ENCODE measurements around the gene RAD51B. TPM values are rescaled to one million over a fixed set of nuclear protein-coding genes. Genes with fewer than 3 reads are reported as not detected.

The RAD51B gene
- total RNA-seq, 4 donors from 2014 or later: 6.2 to 39.9 (median 12.9) TPM

- TF ChIP-seq, protein P1, sequence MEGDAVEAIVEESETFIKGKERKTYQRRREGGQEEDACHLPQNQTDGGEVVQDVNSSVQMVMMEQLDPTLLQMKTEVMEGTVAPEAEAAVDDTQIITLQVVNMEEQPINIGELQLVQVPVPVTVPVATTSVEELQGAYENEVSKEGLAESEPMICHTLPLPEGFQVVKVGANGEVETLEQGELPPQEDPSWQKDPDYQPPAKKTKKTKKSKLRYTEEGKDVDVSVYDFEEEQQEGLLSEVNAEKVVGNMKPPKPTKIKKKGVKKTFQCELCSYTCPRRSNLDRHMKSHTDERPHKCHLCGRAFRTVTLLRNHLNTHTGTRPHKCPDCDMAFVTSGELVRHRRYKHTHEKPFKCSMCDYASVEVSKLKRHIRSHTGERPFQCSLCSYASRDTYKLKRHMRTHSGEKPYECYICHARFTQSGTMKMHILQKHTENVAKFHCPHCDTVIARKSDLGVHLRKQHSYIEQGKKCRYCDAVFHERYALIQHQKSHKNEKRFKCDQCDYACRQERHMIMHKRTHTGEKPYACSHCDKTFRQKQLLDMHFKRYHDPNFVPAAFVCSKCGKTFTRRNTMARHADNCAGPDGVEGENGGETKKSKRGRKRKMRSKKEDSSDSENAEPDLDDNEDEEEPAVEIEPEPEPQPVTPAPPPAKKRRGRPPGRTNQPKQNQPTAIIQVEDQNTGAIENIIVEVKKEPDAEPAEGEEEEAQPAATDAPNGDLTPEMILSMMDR (IDR thresholded peaks at IDR 0.05): no peak
- TF ChIP-seq POLR2A (IDR thresholded peaks at IDR 0.05): no peak
- H3K36me3 ChIP-seq: no peaks in the 10 kb centered on the region
- no peaks in the 10 kb centered on the region for H3K4me1 ChIP-seq
- H3K27ac ChIP-seq: no peak overlapping the region
- no peaks in the 10 kb centered on the region for H3K27me3 ChIP-seq
- H3K9me3 ChIP-seq: no peaks in the 10 kb centered on the region
- intact Hi-C loops (cut with DNase I): no loop called here
- WGBS, 2 donors: 90 to 100% methylated on average over 2 to 4 of the region's 4 CpGs
- no peak overlapping the region for H3K4me3 ChIP-seq
- no peak for DNase-seq
Observed at GRCh38 chr14:67882986-67883555, 63.5 kb downstream of the RAD51B start.

DNA sequence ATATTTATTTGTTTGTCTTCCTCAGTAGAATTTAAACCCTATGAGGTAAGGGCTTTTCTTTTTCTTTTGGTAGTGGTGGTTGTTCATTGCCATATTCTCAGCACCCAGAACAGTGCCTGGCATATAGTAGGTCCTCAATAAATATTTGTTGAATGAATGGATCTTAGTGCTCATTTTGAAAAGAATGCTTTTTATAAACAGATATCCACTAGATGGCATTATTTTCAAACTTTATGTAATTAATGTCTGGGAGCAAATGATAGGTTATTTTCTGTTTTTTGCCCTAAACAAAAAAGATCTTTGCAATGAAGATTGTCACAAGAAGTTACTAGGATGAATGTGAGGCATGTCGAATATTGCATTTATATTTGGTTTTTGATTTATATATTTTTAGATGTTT, 64.1 kb downstream of the RAD51B start:
- no peaks in the 10 kb centered on the region for H3K36me3 ChIP-seq
- intact Hi-C loops (cut with DNase I): no loop called here
- H3K9me3 ChIP-seq: no peaks in the 10 kb centered on the region
- TF ChIP-seq POLR2A (IDR thresholded peaks at IDR 0.05): no peak
- TF ChIP-seq, protein P1 (IDR thresholded peaks at IDR 0.05): peak in 2 of 6 experiments; percentile 37 to 40
- 29 to 47% methylated on average over 1 of the region's 1 CpG for WGBS, 2 donors
- no peaks in the 10 kb centered on the region for H3K27me3 ChIP-seq
- no peak overlapping the region for H3K4me3 ChIP-seq
- no peaks in the 10 kb centered on the region for H3K4me1 ChIP-seq
- no peak for DNase-seq
- no peak overlapping the region for H3K27ac ChIP-seq

GRCh38 chr14:67886191-67886590, 66.6 kb downstream of the RAD51B start:
- TF ChIP-seq, protein P1 (IDR thresholded peaks at IDR 0.05): no peak
- no peak for TF ChIP-seq POLR2A (IDR thresholded peaks at IDR 0.05)
- no peaks in the 10 kb centered on the region for H3K4me1 ChIP-seq
- 97 to 100% methylated on average over 2 of the region's 2 CpGs for WGBS, 2 donors

GRCh38 chr14:67887478-67887877, 67.9 kb downstream of the RAD51B start:
- Histone ChIP-seq H3K36me3 (no peaks in the 10 kb centered on the region), H3K4me3 (no peak overlapping the region), H3K27me3 (no peaks in the 10 kb centered on the region), H3K9me3 (no peaks in the 10 kb centered on the region), H3K4me1 (no peaks in the 10 kb centered on the region), H3K27ac (no peak overlapping the region)
- 83 to 95% methylated on average over 3 of the region's 3 CpGs for WGBS, 2 donors
- intact Hi-C loops (cut with DNase I): no loop called here
- TF ChIP-seq, protein P1 (IDR thresholded peaks at IDR 0.05): no peak
- no peak for TF ChIP-seq POLR2A (IDR thresholded peaks at IDR 0.05)
- no peak for DNase-seq

More at GRCh38 chr14:67886191-67886590, 66.6 kb downstream of the RAD51B start:
- Histone ChIP-seq H3K36me3 (no peaks in the 10 kb centered on the region), H3K27ac (no peak overlapping the region), H3K4me3 (no peak overlapping the region), H3K9me3 (no peaks in the 10 kb centered on the region), H3K27me3 (no peaks in the 10 kb centered on the region)
- no peak for DNase-seq
- intact Hi-C loops (cut with DNase I): no loop called here

GRCh38 chr14:67889455-67889854, 69.9 kb downstream of the RAD51B start:
- H3K27me3 ChIP-seq: no peaks in the 10 kb centered on the region
- intact Hi-C loops (cut with DNase I): no loop called here
- no peaks in the 10 kb centered on the region for H3K9me3 ChIP-seq
- DNase-seq: no peak
- 90 to 94% methylated on average over 4 of the region's 4 CpGs for WGBS, 2 donors
- no peak overlapping the region for H3K4me3 ChIP-seq
- H3K36me3 ChIP-seq: no peaks in the 10 kb centered on the region
- H3K27ac ChIP-seq: no peak overlapping the region
- no peaks in the 10 kb centered on the region for H3K4me1 ChIP-seq
- TF ChIP-seq, protein P1 (IDR thresholded peaks at IDR 0.05): no peak
- TF ChIP-seq POLR2A (IDR thresholded peaks at IDR 0.05): no peak
